ENCODE measurements around the gene SORCS2. TPM values are rescaled to one million over a fixed set of nuclear protein-coding genes. Genes with fewer than 3 reads are reported as not detected.
A peak's percentile ranks its signal among the peaks of the same experiment; 100 is the strongest.

Gene SORCS2
- polyA plus RNA-seq, 1 of the 3 experiments (the other 2 are of a cell fraction): 1.6 TPM

GRCh38 chr4:7201420-7202305 is 9.3 kb downstream of the SORCS2 start:
- no peaks in the 10 kb centered on the region for H4K20me1 ChIP-seq (ENCODE audit: insufficient read depth)
- H3K36me3 ChIP-seq (replicated peaks in 1 of 2; ENCODE audit: control insufficient read depth in 1 of 2, insufficient read depth in 2 of 2, low read length in 1 of 2): no peaks in the 10 kb centered on the region
- no peaks in the 10 kb centered on the region for H3K9me2 ChIP-seq
- H3K27ac ChIP-seq (ENCODE audit: low read depth in 2 of 2, low read length in 1 of 2): no peak overlapping the region; a peak in 1 of 4 replicates
- H3K4me1 ChIP-seq (ENCODE audit: control insufficient read depth in 1 of 2, insufficient read depth in 2 of 2, low read depth in 1 of 2, low read length in 1 of 2): peaks cover 9 to 23% of the 10 kb centered on the region in 2 experiments; a peak in 2 of 4 replicates
- H3K4me2 ChIP-seq: peak overlapping the region; percentile 8; the same call in 1 of the 2 replicates
- no peak overlapping the region for H3K9ac ChIP-seq
- WGBS (ENCODE audit: low lambda C conversion rate): 95% methylated on average over 28 of the region's 29 CpGs
- H3K9me3 ChIP-seq: no peaks in the 10 kb centered on the region
- no peak overlapping the region; the same call in 1 of the 2 replicates for H2AFZ ChIP-seq (ENCODE audit: low read depth)
- DNase-seq: no peak
- H3K4me3 ChIP-seq (ENCODE audit: low read depth in 2 of 2, low read length in 1 of 2): no peak overlapping the region
- ChIA-PET POLR2A (interaction anchor here (0.6 kb wide), 1 partner anchor 241 kb away, joined by 3 read pairs; no protein-coding TSS in a partner anchor), CTCF (interaction anchor here (0.9 to 16.0 kb wide), 7 partner anchors 7 to 603 kb away, joined by 3 to 301 read pairs (median 4); partner anchors contain the start of gene SORCS2)
- TF ChIP-seq POLR2AphosphoS5 (IDR thresholded peaks at IDR 0.05; ENCODE audit: low read depth, low read length) (no peak), FOXM1 (IDR thresholded peaks at IDR 0.05; ENCODE audit: low read depth) (no peak), RCOR1 (IDR thresholded peaks at IDR 0.05; ENCODE audit: low read length) (no peak), FOXJ3 (CRISPR knock-in tag; IDR thresholded peaks at IDR 0.05) (no peak), SMC3 (IDR thresholded peaks at IDR 0.05; ENCODE audit: low read depth, low read length) (no peak), MEF2A (IDR thresholded peaks at IDR 0.05; ENCODE audit: borderline replicate concordance, low read depth) (no peak), TCF12 (IDR thresholded peaks at IDR 0.05) (no peak), GABPA (IDR thresholded peaks at IDR 0.05; ENCODE audit: low read depth) (no peak), USF1 (IDR thresholded peaks at IDR 0.05; ENCODE audit: borderline replicate concordance, low read depth) (no peak), SIN3A (IDR thresholded peaks at IDR 0.05; ENCODE audit: borderline replicate concordance, low read depth, low read length) (no peak), EP300 (IDR thresholded peaks at IDR 0.05; ENCODE audit: borderline replicate concordance in 1 of 2, low read depth in 1 of 2, low read length in 1 of 2) (no peak), YY1 (IDR thresholded peaks at IDR 0.05; ENCODE audit: low read depth) (no peak), JUND (IDR thresholded peaks at IDR 0.05) (no peak), FOSL2 (IDR thresholded peaks at IDR 0.05; ENCODE audit: borderline replicate concordance, low read depth) (no peak)
- TF ChIP-seq, protein P1, sequence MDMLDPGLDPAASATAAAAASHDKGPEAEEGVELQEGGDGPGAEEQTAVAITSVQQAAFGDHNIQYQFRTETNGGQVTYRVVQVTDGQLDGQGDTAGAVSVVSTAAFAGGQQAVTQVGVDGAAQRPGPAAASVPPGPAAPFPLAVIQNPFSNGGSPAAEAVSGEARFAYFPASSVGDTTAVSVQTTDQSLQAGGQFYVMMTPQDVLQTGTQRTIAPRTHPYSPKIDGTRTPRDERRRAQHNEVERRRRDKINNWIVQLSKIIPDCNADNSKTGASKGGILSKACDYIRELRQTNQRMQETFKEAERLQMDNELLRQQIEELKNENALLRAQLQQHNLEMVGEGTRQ (IDR thresholded peaks at IDR 0.05; ENCODE audit: borderline replicate concordance, low read depth, low read length): no peak
- TF ChIP-seq, protein P2, sequence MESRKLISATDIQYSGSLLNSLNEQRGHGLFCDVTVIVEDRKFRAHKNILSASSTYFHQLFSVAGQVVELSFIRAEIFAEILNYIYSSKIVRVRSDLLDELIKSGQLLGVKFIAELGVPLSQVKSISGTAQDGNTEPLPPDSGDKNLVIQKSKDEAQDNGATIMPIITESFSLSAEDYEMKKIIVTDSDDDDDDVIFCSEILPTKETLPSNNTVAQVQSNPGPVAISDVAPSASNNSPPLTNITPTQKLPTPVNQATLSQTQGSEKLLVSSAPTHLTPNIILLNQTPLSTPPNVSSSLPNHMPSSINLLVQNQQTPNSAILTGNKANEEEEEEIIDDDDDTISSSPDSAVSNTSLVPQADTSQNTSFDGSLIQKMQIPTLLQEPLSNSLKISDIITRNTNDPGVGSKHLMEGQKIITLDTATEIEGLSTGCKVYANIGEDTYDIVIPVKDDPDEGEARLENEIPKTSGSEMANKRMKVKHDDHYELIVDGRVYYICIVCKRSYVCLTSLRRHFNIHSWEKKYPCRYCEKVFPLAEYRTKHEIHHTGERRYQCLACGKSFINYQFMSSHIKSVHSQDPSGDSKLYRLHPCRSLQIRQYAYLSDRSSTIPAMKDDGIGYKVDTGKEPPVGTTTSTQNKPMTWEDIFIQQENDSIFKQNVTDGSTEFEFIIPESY (IDR thresholded peaks at IDR 0.05; ENCODE audit: borderline replicate concordance, low read depth): no peak
- no peaks in the 10 kb centered on the region for H3K79me2 ChIP-seq (ENCODE audit: insufficient read depth)
- H3K27me3 ChIP-seq (ENCODE audit: insufficient read depth): no peaks in the 10 kb centered on the region
- peaks cover 23% of the 10 kb centered on the region for H3F3A ChIP-seq (replicated peaks; ENCODE audit: insufficient read depth)

Measured in SK-N-SH (cell line).